Measurements from ENCODE around the gene ABCA5. TPM values are rescaled to one million over a fixed set of nuclear protein-coding genes. Genes with fewer than 3 reads are reported as not detected.
"Not testable (repeated sequence)": the region's sequence is repeated elsewhere in the genome, so short reads cannot be mapped to it uniquely, and the experiment has no call there.

Gene ABCA5
- total and polyA plus RNA-seq, 4 experiments from 2014 or later: 7.7 to 45.0 (median 26.4) TPM

DNA sequence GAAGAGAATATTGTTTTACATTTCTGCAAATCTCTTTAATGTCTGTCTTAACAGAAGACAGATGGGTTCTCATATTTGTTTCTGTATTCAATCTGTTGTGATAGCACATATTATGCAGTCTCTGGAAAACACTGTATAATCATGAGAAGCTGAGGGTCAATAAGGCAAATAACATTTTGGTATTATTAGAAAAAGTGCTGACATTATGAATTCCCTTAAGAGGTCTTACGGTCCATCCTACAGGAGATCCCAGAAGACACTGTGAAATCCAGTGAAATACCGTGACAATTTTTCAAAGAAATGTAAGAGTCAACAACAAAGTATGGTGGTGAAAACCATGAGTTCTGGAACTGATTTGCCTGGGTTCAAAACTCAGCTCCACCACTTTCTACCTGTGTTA is 42.3 kb downstream of the ABCA5 start:
- no peak overlapping the region for H3K27ac Mint-ChIP-seq
- Histone ChIP-seq H3K27ac (ENCODE audit: low read depth, low read length) (no peak overlapping the region), H3K9me3 (ENCODE audit: control insufficient read depth in 1 of 2, low read length in 2 of 2) (no peaks in the 10 kb centered on the region), H3K27me3 (ENCODE audit: insufficient read depth, low read length) (no peaks in the 10 kb centered on the region), H3K4me1 (ENCODE audit: insufficient read depth, low read length) (no peaks in the 10 kb centered on the region), H3K36me3 (ENCODE audit: insufficient read depth, low read length) (peaks cover 16% of the 10 kb centered on the region), H3K4me3 (ENCODE audit: low read length in 2 of 2) (no peak overlapping the region)
- ChIA-PET CTCF (ENCODE audit: partially characterized antibody) (no interaction called here), POLR2A (ENCODE audit: partially characterized antibody) (no interaction called here)
- peaks cover 60 to 68% of the 10 kb centered on the region in 2 donors for H3K36me3 Mint-ChIP-seq
- intact Hi-C loops (cut with micrococcal nuclease): no loop called here
- no peak overlapping the region for H3K4me3 Mint-ChIP-seq
- H3K9me3 Mint-ChIP-seq: no peaks in the 10 kb centered on the region
- H3K27me3 Mint-ChIP-seq: no peaks in the 10 kb centered on the region
- H3K4me1 Mint-ChIP-seq: peaks cover 0 to 2% (median 0%) of the 10 kb centered on the region in 4 donors
- no peak for DNase-seq

DNA sequence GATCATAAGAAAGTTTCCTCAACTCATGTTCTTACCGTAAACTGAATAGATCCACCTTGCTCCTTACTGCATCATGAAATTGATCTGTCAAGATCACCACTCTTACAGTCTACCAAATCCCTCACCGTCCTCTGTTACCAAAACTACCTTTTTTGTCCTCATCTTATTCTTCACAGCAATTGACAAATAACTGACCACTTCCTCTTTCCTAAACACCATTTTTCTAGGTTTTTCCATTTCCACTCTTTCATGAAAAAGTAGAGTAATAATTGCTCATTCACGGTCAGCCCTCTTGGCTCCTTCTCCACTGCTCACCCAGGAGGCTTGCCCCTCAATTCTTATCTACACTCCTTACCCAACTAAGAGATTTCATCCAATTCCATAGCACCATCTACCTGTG is 44.9 kb downstream of the ABCA5 start:
- ChIA-PET CTCF (ENCODE audit: partially characterized antibody) (no interaction called here), POLR2A (ENCODE audit: partially characterized antibody) (no interaction called here)
- Mint-ChIP-seq H3K27me3 (no peaks in the 10 kb centered on the region), H3K4me3 (no peak overlapping the region), H3K36me3 (peaks cover 58 to 61% of the 10 kb centered on the region in 2 donors), H3K9me3 (no peaks in the 10 kb centered on the region), H3K27ac (peak overlapping the region in 1 of 7 donors; percentile 64), H3K4me1 (peaks cover 0 to 5% (median 0%) of the 10 kb centered on the region in 4 donors)
- H3K27me3 ChIP-seq (ENCODE audit: insufficient read depth, low read length): no peaks in the 10 kb centered on the region
- H3K9me3 ChIP-seq (ENCODE audit: control insufficient read depth in 1 of 2, low read length in 2 of 2): no peaks in the 10 kb centered on the region
- DNase-seq: no peak
- H3K36me3 ChIP-seq (ENCODE audit: insufficient read depth, low read length): peaks cover 12% of the 10 kb centered on the region
- no peak overlapping the region for H3K27ac ChIP-seq (ENCODE audit: low read depth, low read length)
- H3K4me1 ChIP-seq (ENCODE audit: insufficient read depth, low read length): no peaks in the 10 kb centered on the region
- H3K4me3 ChIP-seq (ENCODE audit: low read length in 2 of 2): no peak overlapping the region
- intact Hi-C loops (cut with micrococcal nuclease): no loop called here

DNA sequence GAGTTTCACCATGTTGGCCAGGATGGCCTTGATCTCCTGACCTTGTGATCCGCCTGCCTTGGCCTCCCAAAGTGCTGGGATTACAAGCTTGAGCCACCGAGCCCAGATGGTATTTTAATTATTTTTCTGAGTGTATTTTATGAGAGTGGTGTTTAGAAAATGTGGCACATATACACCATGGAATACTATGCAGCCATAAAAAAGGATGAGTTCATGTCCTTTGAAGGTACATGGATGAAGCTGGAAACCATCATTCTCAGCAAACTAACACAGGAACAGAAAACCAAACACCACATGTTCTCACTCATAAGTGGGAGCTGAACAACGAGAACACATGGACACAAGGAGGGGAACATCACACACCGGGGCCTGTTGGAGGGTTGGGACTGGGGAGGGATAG is 50.7 kb downstream of the ABCA5 start:
- H3K27ac Mint-ChIP-seq; H3K9me3 ChIP-seq (ENCODE audit: control insufficient read depth in 1 of 2, low read length in 2 of 2); H3K36me3 ChIP-seq (ENCODE audit: insufficient read depth, low read length); H3K4me3 ChIP-seq (ENCODE audit: low read length in 2 of 2); H3K4me3 Mint-ChIP-seq; H3K27me3 ChIP-seq (ENCODE audit: insufficient read depth, low read length); H3K27me3 Mint-ChIP-seq; CTCF ChIA-PET (ENCODE audit: partially characterized antibody); H3K9me3 Mint-ChIP-seq; DNase-seq; POLR2A ChIA-PET (ENCODE audit: partially characterized antibody); H3K4me1 ChIP-seq (ENCODE audit: insufficient read depth, low read length); H3K4me1 Mint-ChIP-seq; intact Hi-C loops (cut with micrococcal nuclease); H3K27ac ChIP-seq (ENCODE audit: low read depth, low read length): not testable (repeated sequence)
- peaks cover 31 to 42% of the 10 kb centered on the region in 2 donors for H3K36me3 Mint-ChIP-seq

DNA sequence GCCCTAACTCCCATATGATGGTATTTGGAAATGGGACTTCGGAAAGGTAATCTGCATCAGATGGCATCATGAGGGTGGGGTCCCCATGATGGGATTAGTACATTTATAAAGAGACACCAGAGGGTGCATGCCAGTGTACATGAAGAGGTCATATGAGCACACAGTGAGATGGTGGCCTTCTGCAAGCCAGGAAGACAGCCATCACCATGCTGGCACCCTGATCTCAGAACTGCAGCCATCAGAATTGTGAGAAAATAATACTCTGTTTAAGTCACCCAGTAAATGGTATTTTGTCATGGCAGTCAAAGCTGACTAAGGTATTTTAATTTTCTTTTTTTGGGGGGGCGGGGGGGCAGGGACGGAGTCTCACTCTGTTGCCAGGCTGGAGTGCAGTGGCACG is 51.2 kb downstream of the ABCA5 start:
- Mint-ChIP-seq H3K36me3 (peaks cover 30 to 41% of the 10 kb centered on the region in 2 donors), H3K27me3 (peaks cover 0 to 1% of the 10 kb centered on the region in 2 donors), H3K4me1 (peaks cover 0 to 3% (median 0%) of the 10 kb centered on the region in 4 donors), H3K27ac (no peak overlapping the region), H3K9me3 (peaks cover 0 to 2% (median 0%) of the 10 kb centered on the region in 8 donors), H3K4me3 (no peak overlapping the region)
- Histone ChIP-seq H3K27me3 (ENCODE audit: insufficient read depth, low read length) (no peaks in the 10 kb centered on the region), H3K4me1 (ENCODE audit: insufficient read depth, low read length) (no peaks in the 10 kb centered on the region), H3K4me3 (ENCODE audit: low read length in 2 of 2) (no peak overlapping the region), H3K9me3 (ENCODE audit: control insufficient read depth in 1 of 2, low read length in 2 of 2) (no peaks in the 10 kb centered on the region), H3K36me3 (ENCODE audit: insufficient read depth, low read length) (no peaks in the 10 kb centered on the region), H3K27ac (ENCODE audit: low read depth, low read length) (no peak overlapping the region)
- ChIA-PET POLR2A (ENCODE audit: partially characterized antibody) (no interaction called here), CTCF (ENCODE audit: partially characterized antibody) (no interaction called here)
- DNase-seq: no peak
- intact Hi-C loops (cut with micrococcal nuclease): no loop called here

DNA sequence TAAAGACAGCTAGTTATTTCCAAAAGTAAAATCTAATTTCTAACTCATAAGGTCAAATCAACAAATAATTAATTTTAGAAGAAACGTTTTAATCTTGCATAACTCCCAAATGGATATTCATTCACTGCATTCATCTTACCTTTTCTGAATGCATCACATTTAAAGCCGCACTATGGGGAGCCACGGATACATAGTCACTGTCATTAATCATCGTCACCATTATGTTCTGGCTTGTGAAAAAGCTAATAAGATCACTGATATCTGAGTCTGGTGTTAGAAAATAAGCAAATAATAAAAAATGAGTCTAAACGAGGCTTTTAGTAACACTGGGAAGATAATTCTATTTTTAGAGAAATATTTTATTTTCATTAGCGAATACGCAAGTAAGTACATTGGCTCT is 55.9 kb downstream of the ABCA5 start:
- H3K4me3 Mint-ChIP-seq: no peak overlapping the region
- no peak for DNase-seq
- H3K4me1 Mint-ChIP-seq: no peaks in the 10 kb centered on the region
- intact Hi-C loops (cut with micrococcal nuclease): no loop called here
- CTCF ChIA-PET (ENCODE audit: partially characterized antibody): no interaction called here
- Histone ChIP-seq H3K27ac (ENCODE audit: low read depth, low read length) (no peak overlapping the region), H3K36me3 (ENCODE audit: insufficient read depth, low read length) (no peaks in the 10 kb centered on the region), H3K9me3 (ENCODE audit: control insufficient read depth in 1 of 2, low read length in 2 of 2) (no peaks in the 10 kb centered on the region), H3K4me1 (ENCODE audit: insufficient read depth, low read length) (no peaks in the 10 kb centered on the region), H3K4me3 (ENCODE audit: low read length in 2 of 2) (no peak overlapping the region), H3K27me3 (ENCODE audit: insufficient read depth, low read length) (no peaks in the 10 kb centered on the region)
- H3K36me3 Mint-ChIP-seq: peaks cover 15 to 18% of the 10 kb centered on the region in 2 donors
- peaks cover 0 to 2% (median 0%) of the 10 kb centered on the region in 8 donors for H3K9me3 Mint-ChIP-seq
- H3K27ac Mint-ChIP-seq: no peak overlapping the region
- POLR2A ChIA-PET (ENCODE audit: partially characterized antibody): no interaction called here
- no peaks in the 10 kb centered on the region for H3K27me3 Mint-ChIP-seq

DNA sequence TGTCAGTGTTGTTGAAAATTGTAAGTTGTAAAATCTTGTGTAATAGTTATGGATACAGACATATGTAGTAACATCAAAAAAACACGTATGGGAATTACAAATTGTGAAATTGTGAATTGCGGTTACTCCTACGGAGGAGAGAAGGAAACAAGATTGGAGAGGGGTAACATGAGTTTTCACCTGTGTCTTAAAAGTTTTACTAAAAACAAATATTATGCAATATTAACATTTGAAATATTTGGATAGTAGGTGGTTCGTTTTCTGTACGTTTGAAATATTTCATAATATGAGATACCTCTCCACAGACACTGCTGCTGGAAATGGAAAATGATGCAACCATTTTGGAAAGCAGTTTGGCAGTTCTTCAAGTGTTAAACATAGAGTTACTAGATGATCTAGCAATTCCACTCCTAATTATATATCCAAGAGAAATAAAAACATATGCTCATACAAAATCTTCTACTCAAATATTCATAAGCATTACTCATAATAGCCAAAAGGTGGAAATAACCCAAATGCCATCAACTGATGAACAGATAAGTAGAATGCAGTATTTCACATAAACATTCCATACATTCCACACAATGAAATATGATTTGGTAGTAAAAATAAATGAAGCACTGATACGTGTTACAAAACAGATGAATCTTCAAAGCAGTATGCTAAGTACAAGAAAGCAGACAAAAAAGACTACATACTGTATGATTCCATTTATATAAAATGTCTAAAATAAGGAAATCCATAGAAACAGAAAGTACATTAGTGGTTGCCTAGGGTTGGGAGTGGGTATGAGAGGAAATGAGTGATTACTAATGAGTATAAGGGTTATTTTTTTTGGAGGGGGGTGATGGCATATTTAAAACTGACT is 57.6 kb downstream of the ABCA5 start:
- Histone ChIP-seq H3K4me3 (ENCODE audit: low read length in 2 of 2) (no peak overlapping the region), H3K9me3 (ENCODE audit: control insufficient read depth in 1 of 2, low read length in 2 of 2) (no peaks in the 10 kb centered on the region), H3K27me3 (ENCODE audit: insufficient read depth, low read length) (no peaks in the 10 kb centered on the region), H3K27ac (ENCODE audit: low read depth, low read length) (no peak overlapping the region), H3K36me3 (ENCODE audit: insufficient read depth, low read length) (no peaks in the 10 kb centered on the region), H3K4me1 (ENCODE audit: insufficient read depth, low read length) (no peaks in the 10 kb centered on the region)
- ChIA-PET CTCF (ENCODE audit: partially characterized antibody) (no interaction called here), POLR2A (ENCODE audit: partially characterized antibody) (no interaction called here)
- H3K4me1 Mint-ChIP-seq: no peaks in the 10 kb centered on the region
- peaks cover 0 to 4% (median 0%) of the 10 kb centered on the region in 8 donors for H3K9me3 Mint-ChIP-seq
- H3K4me3 Mint-ChIP-seq: no peak overlapping the region
- intact Hi-C loops (cut with micrococcal nuclease): no loop called here
- H3K27me3 Mint-ChIP-seq: no peaks in the 10 kb centered on the region
- H3K27ac Mint-ChIP-seq: no peak overlapping the region
- DNase-seq: no peak
- peaks cover 12 to 23% of the 10 kb centered on the region in 2 donors for H3K36me3 Mint-ChIP-seq

DNA sequence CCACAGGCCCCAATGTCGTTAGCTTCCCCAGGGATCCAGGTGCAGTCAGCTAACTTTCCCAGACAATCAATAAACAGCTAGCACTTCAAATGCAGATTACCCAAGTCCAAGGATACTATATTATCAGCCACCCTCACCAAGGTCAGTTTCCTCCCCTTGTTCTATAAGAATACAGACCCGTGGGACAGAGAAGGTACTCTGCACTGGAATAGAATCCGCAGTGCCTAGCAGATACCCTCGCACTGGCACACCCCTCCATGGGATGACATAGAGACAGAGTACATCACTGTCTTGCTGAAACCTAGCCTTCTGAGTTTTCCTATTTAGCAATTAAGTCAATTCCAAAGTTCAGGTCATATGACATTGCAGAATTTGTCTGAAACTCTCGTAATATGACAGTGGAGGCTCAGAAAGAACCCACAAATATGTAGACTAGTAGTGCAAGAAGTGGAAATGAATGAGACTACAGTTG is 58.4 kb downstream of the ABCA5 start:
- intact Hi-C loops (cut with micrococcal nuclease): no loop called here
- Histone ChIP-seq H3K4me1 (ENCODE audit: insufficient read depth, low read length) (no peaks in the 10 kb centered on the region), H3K27ac (ENCODE audit: low read depth, low read length) (no peak overlapping the region), H3K9me3 (ENCODE audit: control insufficient read depth in 1 of 2, low read length in 2 of 2) (no peaks in the 10 kb centered on the region), H3K4me3 (ENCODE audit: low read length in 2 of 2) (no peak overlapping the region), H3K36me3 (ENCODE audit: insufficient read depth, low read length) (no peaks in the 10 kb centered on the region), H3K27me3 (ENCODE audit: insufficient read depth, low read length) (no peaks in the 10 kb centered on the region)
- H3K9me3 Mint-ChIP-seq: peaks cover 0 to 4% (median 0%) of the 10 kb centered on the region in 8 donors
- H3K27me3 Mint-ChIP-seq: no peaks in the 10 kb centered on the region
- DNase-seq: no peak
- peaks cover 14 to 24% of the 10 kb centered on the region in 2 donors for H3K36me3 Mint-ChIP-seq
- H3K27ac Mint-ChIP-seq: no peak overlapping the region
- no peak overlapping the region for H3K4me3 Mint-ChIP-seq
- CTCF ChIA-PET (ENCODE audit: partially characterized antibody): no interaction called here
- no peaks in the 10 kb centered on the region for H3K4me1 Mint-ChIP-seq
- POLR2A ChIA-PET (ENCODE audit: partially characterized antibody): no interaction called here

Data from CD4-positive, alpha-beta memory T cell (primary cell).